HG03469 (cell line): ENCODE measurements around the gene TAT.
"Not testable (repeated sequence)": the region's sequence is repeated elsewhere in the genome, so short reads cannot be mapped to it uniquely, and the experiment has no call there.

Experiments
- ATAC-seq: cut with Tn5 transposase; IDR thresholded peaks from one replicate; pipeline ENCODE4 v1.9.1; 2021; ENCODE audit warnings: mild to moderate bottlenecking, moderate library complexity, moderate number of reproducible peaks; ENCODE audit not compliant: unreplicated experiment

The TAT gene

DNA sequence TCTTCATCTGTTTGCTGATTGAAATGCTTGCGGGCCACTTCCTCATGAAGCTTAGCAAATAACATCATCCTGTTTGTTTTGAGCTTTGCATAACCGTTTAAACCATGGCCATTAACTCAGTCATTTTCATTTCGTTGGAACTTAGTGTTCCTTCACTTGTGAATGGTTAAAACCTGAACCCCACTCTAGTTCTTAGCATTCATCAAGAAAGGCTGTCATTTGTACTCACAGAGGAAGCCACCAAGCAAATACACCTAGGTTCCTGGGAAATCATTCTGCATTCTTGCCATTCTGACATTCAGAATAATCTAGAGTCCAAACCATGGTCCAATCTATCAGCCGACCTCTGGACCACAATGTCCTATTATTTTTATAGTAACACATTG is 8.4 kb upstream of the TAT start:
- no peak for ATAC-seq

- no peak for ATAC-seq
Measured at GRCh38 chr16:71584543-71585317, 7.8 kb upstream of the TAT start.

DNA sequence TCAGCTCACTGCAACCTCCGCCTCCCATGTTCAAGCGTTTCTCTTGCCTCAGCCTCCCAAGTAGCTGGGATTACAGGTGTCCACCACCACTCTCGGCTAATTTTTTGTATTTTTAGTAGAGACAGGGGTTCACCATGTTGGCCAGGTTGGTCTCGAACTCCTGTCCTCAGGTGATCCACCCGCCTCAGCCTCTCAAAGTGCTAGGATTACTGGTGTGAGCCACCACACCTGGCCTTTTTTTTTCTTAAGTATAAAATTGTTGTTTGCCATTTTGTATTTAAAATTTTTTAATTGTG is 5.6 kb upstream of the TAT start:
- ATAC-seq, result not testable (repeated sequence)

GRCh38 chr16:71574702-71575101 is 2.2 kb downstream of the TAT start:
- ATAC-seq, result no peak

- ATAC-seq, result no peak
Measured at GRCh38 chr16:71573387-71574094, 3.4 kb downstream of the TAT start.

- no peak for ATAC-seq
Measured at GRCh38 chr16:71572497-71573116, 4.3 kb downstream of the TAT start.

DNA sequence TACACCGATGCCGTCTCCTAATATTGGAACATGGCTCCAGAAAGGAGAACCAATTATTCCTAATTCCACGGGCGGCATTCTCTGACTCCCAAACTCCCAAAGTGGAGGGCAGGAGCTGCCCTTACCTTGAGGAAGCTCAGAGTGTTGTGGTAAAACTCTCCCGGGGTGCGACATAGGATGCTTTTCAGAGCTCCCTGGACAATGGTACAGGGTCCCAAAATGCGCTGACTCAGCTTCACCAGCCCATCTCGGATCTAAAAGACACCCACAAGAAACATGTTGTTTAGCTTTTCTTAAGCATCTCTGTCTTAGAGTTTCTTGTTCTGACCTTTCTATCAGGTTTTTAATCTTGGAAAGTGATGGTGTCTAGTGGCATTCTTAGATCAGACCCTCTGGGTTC is 6.7 kb downstream of the TAT start:
- ATAC-seq, result no peak

DNA sequence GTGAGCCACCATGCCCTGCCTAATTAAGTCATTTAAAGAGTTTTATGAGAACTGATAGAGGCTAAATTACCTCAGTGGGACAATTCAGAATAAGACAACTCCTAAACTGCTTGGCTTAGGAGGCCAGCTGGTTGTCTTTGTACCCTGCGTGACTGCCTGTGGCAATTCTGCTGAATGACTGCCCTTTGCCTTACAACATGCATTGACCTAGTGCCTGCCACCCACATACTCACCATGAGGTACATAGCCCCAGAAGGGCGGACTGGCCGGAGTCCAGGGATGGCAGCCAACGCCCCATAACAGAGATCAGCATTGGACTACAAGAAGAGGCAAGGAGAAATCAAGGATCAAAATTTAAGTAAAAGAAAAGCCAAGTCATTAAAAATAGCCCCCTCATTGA is 7.3 kb downstream of the TAT start:
- no peak for ATAC-seq

GRCh38 chr16:71568551-71568950 is 8.3 kb downstream of the TAT start:
- ATAC-seq, result no peak

GRCh38 chr16:71567931-71568330 is 9.0 kb downstream of the TAT start:
- ATAC-seq, result no peak

GRCh38 chr16:71565812-71566700 is 10.8 kb downstream of the TAT start:
- ATAC-seq, result no peak

GRCh38 chr16:71564335-71564967 is 12.4 kb downstream of the TAT start:
- no peak for ATAC-seq

GRCh38 chr16:71562552-71562951 is 14.3 kb downstream of the TAT start:
- ATAC-seq, result no peak

DNA sequence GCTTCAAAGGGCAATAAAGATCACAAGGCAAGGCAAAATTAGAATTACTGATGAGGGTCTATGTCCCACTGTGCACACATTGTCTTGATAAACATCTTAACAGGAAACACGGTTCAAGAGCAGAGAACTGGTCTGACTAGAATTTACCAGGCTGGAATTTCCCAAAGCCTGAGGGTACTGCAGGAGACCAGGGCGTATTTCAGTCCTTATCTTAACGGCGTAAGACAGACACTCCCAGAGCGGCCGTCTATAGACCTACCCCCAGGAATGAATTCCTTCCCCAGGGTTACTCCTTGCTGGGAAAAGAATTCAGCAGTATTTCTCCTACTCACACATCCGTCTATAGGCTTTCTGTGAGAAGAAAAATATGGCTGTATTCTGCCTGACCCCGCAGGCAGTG is 15.0 kb downstream of the TAT start:
- not testable (repeated sequence) for ATAC-seq

GRCh38 chr16:71559855-71560254 is 17.0 kb downstream of the TAT start:
- no peak for ATAC-seq

GRCh38 chr16:71557954-71558582 is 18.8 kb downstream of the TAT start:
- no peak for ATAC-seq

DNA sequence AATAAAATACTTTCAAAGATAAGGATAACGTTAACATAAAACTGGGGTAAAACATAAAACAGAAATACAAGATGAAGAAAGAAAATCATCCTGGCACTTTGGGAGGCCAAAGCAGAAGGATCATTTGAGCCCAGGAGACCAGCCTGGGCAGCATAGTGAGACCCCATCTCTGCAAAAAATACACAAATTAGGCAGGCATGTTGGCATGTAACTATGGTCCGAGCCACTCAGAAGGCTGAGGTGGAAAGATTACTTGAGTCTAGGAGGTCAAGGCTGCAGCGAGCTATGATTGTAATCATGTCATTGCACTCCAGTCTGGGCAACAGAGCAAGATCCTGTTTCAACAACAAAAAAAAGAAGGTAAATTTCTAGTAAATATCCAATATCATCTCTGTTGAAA is 19.6 kb downstream of the TAT start:
- ATAC-seq, result no peak

- no peak for ATAC-seq
Measured at GRCh38 chr16:71555230-71555891, 21.5 kb downstream of the TAT start.

GRCh38 chr16:71552698-71553503 is 24.0 kb downstream of the TAT start:
- no peak for ATAC-seq
